ENCODE results near the gene PBX3.

Gene PBX3

GRCh38 chr9:125747053-125747764 is at the start of gene PBX3:
Gene PBX3, plus strand, starts transcription at chr9:125747373.
- DNase-seq, result peak; percentile 46

GRCh38 chr9:125699870-125700269 is 47.3 kb upstream of the PBX3 start:
- DNase-seq, result no peak

GRCh38 chr9:125700791-125701190 is 46.4 kb upstream of the PBX3 start:
- DNase-seq, result no peak

GRCh38 chr9:125701351-125701750 is 45.8 kb upstream of the PBX3 start:
- DNase-seq, result no peak

- DNase-seq, result no peak
Observed at GRCh38 chr9:125703662-125704061, 43.5 kb upstream of the PBX3 start.

GRCh38 chr9:125705893-125706292 is 41.3 kb upstream of the PBX3 start:
- no peak for DNase-seq

GRCh38 chr9:125706651-125707471 is 40.3 kb upstream of the PBX3 start, which contains the start of gene MAPKAP1:
Gene MAPKAP1, minus strand, starts transcription at chr9:125707208. Its CDS starts 34,634 bp downstream, at chr9:125672574.
- DNase-seq, result peak; percentile 97

GRCh38 chr9:125707472-125707804 is 39.7 kb upstream of the PBX3 start:
- DNase-seq, result no peak

GRCh38 chr9:125726456-125727132 is 20.6 kb upstream of the PBX3 start:
- no peak for DNase-seq

GRCh38 chr9:125730168-125730567 is 17.0 kb upstream of the PBX3 start:
- no peak for DNase-seq

GRCh38 chr9:125732562-125732961 is 14.6 kb upstream of the PBX3 start:
- DNase-seq, result peak; percentile 19

- no peak for DNase-seq
Observed at GRCh38 chr9:125739436-125739835, 7.7 kb upstream of the PBX3 start.

- no peak for DNase-seq
Observed at GRCh38 chr9:125742657-125743056, 4.5 kb upstream of the PBX3 start.

GRCh38 chr9:125743682-125744428 is 3.3 kb upstream of the PBX3 start:
- no peak for DNase-seq

GRCh38 chr9:125744616-125745015 is 2.6 kb upstream of the PBX3 start:
- DNase-seq, result no peak

- DNase-seq, result no peak
Observed at GRCh38 chr9:125745018-125745417, 2.2 kb upstream of the PBX3 start.

GRCh38 chr9:125745682-125746016 is 1.5 kb upstream of the PBX3 start:
- DNase-seq, result no peak

GRCh38 chr9:125746017-125746773 is 978 bp upstream of the PBX3 start:
- peak; percentile 83 for DNase-seq

GRCh38 chr9:125746774-125747052 is 460 bp upstream of the PBX3 start:
- no peak for DNase-seq

GRCh38 chr9:125747765-125748445 is 732 bp downstream of the PBX3 start:
- DNase-seq, result peak; percentile 36

GRCh38 chr9:125748446-125749099 is 1.4 kb downstream of the PBX3 start:
- DNase-seq, result no peak

Data from OCI-M1 (cell line).